ENCODE results near the gene USP33. TPM values are rescaled to one million over a fixed set of nuclear protein-coding genes. Genes with fewer than 3 reads are reported as not detected.

The USP33 gene
- total and polyA plus RNA-seq, 9 of the 15 experiments (the other 6 are each of a cell fraction or from before 2014, with no cell fraction given) = 22.4 to 83.5 (median 44.7) TPM

GRCh38 chr1:77683160-77684148, 76.2 kb downstream of the USP33 start (continued):
- TF ChIP-seq SMC3 (conservative IDR thresholded peaks at IDR 0.05; ENCODE audit: insufficient read depth, low read depth, low read length) (peak; percentile 57), SOX6 (IDR thresholded peaks at IDR 0.05) (peak; percentile 54; the same call in 1 of the 2 replicates), ZBED1 (IDR thresholded peaks at IDR 0.05) (0 out of 2 replicates have a peak, but pooled peaks have one; percentile 24), CUX1 (CRISPR knock-in tag; IDR thresholded peaks at IDR 0.05) (no peak), CREB1 (IDR thresholded peaks at IDR 0.05) (peak; percentile 40; the same call in 1 of the 2 replicates), CREB1 (CRISPR knock-in tag; IDR thresholded peaks at IDR 0.05) (peak; percentile 53; the same call in 1 of the 2 replicates), CSDE1 (IDR thresholded peaks at IDR 0.05) (no peak), MEIS2 (IDR thresholded peaks at IDR 0.05; ENCODE audit: partially characterized antibody) (no peak), POLR2A (conservative IDR thresholded peaks at IDR 0.05) (peak; percentile 83), EP400 (IDR thresholded peaks at IDR 0.05) (peak; percentile 80; the same call in 1 of the 2 replicates), UBTF (IDR thresholded peaks at IDR 0.05; ENCODE audit: borderline replicate concordance in 1 of 2, low read depth in 2 of 2, low read length in 2 of 2) (peak; percentile 72 to 94; a peak in 2 of 4 replicates), IRF1 (CRISPR knock-in tag; IDR thresholded peaks at IDR 0.05; ENCODE audit: borderline replicate concordance) (no peak), SRSF3 (IDR thresholded peaks at IDR 0.05; ENCODE audit: insufficient read depth, low read length) (0 out of 2 replicates have a peak, but pooled peaks have one; percentile 60), ZKSCAN1 (IDR thresholded peaks at IDR 0.05; ENCODE audit: low read depth, low read length) (peak; percentile 20; the same call in 1 of the 2 replicates), ZNF12 (CRISPR knock-in tag; IDR thresholded peaks at IDR 0.05) (no peak), BRD9 (IDR thresholded peaks at IDR 0.05; ENCODE audit: low read depth, partially characterized antibody) (peak; percentile 43), SFPQ (IDR thresholded peaks at IDR 0.05; ENCODE audit: low read depth, low read length) (no peak)
